ENCODE measurements around the gene APBB2.

APBB2 gene

DNA sequence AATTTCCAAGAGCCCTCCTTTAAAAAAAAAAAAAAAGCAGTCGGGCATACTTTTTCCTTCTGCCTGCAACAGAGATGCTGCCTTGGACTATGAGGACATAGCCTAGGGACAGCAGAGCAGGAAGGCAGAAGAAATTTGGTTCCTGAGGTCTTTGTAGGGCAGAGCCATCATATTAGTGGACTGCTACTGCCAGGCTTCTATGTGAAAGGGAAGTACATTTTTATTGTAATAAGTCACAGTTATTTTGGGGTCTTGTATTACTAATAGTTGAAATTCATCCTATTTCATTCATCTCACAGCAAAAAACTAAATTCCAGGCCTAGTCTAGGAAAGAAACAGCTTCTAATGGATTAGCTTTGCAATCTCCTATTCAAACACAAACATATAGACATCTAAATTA lies 253.4 kb downstream of the APBB2 start:
- no peak for DNase-seq

GRCh38 chr4:40957281-40957680 lies 257.1 kb downstream of the APBB2 start:
- DNase-seq: no peak

DNA sequence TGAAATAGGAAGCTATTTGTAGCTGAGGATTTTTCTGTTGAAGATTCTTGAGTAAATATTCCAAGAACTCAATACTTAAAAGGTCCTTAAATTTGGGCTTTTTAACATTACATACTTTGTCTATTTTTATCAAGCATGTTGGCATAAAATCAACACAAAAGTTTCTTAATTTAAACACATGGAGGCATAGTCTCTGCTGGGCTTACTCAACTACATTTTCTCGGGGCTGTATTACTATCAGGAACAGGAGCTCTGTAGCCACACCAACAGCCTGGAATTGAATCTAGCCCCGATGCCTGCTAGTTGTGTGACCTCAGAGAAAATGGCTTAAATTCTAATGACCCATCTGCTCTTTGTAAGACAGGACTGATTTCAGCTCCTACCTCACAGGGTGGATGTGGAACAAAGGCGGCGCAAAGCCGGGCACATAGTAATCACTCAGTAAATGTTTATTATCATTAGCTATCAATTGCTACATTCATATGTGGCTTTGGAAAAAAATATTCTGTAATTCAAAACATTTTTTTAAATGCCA lies 257.6 kb downstream of the APBB2 start:
- no peak for DNase-seq

- no peak for DNase-seq
These were observed 260.2 kb downstream of the APBB2 start for GRCh38 chr4:40954088-40954668.

DNA sequence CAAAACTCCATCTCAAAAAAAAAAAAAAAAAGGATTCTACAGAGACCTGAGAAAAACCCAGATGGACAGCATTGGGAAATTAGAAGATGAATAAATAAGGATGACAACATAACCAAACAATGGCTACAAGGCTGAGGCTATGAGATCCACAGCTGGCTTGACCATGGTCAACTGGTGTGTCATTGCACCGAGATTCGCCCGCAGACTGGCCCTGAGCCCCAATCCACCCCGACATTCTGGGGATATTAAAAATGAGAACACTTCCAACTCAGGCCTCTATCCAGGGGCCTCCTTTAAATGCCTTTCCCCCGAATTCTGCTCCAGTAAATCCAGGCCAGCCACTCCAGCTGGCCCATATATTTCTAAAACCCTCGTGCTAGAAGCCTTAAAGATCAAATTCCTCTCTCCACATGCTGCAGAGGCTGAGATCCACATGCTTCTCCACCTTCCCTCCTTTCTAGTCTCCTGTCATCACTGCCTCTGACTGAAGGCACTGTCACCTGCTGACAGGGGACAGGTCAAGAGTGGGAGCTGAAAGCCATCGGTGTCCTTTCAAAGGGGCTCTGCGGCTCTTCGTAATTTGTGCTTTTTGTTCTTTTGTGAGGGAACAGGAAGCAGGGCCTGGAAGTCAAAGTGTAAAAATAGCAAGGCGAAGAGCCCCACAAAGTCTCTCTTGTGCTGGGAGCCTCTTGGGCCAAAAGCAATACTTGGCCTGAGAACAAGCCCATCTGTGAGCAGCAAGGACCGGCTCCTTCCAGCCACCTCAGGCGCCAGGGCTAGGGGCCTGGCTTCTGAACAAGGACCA lies 260.9 kb downstream of the APBB2 start:
- no peak for DNase-seq

GRCh38 chr4:40952672-40953071 lies 261.7 kb downstream of the APBB2 start:
- DNase-seq: no peak

DNA sequence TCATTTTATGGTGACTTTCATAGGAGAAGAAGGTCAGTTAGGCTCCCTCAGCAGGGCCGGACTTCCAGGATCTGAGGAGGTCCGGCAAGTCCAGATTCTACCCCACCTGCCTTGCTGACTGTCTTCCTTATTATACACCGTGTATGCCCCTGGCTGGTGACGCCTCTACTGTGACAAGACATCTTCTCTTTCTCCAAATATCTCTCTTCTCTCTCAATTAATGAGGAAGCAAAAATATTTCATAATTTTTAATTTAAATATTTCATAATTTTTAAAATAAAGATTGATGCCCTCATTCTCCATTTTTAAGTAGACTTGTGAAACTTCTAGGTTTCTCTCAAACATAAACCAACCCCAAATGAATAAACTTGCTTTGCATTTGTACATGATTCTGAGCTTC lies 262.1 kb downstream of the APBB2 start:
- no peak for DNase-seq

GRCh38 chr4:40951026-40951425 lies 263.3 kb downstream of the APBB2 start:
- DNase-seq: no peak

DNA sequence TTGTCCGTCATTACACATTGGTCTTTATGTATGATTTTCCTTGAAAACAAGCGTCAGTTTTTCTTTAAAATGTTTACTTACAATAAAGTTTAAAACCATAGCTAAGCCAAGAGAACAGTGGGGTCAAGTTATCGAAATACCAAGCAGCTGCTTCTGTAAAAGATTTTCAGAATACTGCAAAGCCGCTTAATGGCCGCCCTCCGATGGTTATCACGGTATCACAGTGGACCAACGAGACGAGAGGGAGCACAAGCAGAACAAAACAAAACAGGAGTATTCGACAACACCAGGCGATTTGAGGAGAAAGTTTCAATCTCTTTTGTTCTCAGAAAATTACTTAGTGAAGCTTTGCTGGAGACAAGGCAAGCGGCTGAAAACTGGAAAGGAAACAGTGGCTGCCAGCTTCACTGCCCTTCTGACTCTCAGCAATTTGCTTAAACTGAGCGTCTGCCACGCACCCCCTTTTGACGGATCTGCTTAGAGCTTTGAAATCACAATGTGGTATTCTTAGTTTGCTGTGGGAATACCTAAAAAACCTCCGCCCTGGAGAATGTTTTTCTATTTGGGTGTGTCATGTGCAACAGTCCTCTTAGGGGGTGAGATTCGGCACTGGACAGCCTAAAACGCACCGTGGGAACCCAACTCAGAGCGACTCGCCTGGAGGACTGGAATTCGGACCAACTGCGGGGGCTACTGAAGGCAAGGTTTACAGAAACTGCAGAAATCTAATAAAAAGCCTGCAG lies 264.8 kb downstream of the APBB2 start:
- DNase-seq: no peak

- DNase-seq: no peak
These were observed 266.3 kb downstream of the APBB2 start for GRCh38 chr4:40948014-40948413.

- DNase-seq: no peak
These were observed 267.7 kb downstream of the APBB2 start for GRCh38 chr4:40946652-40947051.

- no peak for DNase-seq
These were observed 273.6 kb downstream of the APBB2 start for GRCh38 chr4:40940756-40941155.

DNA sequence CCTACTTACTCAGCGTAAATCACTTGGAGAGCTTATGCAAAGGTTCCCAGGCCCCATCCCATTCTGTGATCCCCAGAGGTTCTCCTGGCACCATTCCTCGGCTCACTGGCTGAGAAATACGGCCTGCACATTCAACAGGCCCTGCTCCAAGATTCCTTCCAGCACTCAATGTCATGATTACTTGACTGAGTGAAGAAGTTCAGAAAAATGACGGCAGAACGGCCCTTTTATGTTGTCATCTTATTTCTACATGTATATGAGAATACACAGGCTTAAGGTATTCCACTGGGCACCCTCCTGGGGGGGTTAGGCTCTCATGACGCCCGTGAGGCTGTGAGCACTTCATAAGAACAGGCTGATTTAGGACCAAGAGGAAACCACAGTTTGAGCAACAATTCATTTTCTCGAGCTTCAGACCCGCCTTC lies 274.0 kb downstream of the APBB2 start:
- no peak for DNase-seq

- no peak for DNase-seq
These were observed 274.5 kb downstream of the APBB2 start for GRCh38 chr4:40939856-40940255.

DNA sequence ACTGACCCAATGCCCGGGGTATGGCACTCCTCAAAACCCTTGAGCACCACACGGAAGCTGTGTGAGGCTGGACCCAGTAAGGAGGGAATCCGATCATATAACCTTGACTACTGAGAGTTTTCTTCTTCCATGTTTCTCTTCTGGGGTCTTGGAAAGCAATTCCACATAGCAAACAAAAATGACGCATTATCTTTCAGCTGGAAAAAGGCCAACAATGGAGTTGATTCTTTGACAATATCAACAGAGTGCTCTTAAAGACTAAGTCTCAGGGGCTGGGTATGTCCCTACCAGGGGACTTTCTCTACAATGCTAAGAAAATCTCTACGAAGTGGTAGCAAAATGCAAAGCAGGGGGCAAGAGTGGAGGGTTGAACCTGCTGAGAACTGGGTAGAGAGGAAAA lies 276.0 kb downstream of the APBB2 start:
- no peak for DNase-seq

DNA sequence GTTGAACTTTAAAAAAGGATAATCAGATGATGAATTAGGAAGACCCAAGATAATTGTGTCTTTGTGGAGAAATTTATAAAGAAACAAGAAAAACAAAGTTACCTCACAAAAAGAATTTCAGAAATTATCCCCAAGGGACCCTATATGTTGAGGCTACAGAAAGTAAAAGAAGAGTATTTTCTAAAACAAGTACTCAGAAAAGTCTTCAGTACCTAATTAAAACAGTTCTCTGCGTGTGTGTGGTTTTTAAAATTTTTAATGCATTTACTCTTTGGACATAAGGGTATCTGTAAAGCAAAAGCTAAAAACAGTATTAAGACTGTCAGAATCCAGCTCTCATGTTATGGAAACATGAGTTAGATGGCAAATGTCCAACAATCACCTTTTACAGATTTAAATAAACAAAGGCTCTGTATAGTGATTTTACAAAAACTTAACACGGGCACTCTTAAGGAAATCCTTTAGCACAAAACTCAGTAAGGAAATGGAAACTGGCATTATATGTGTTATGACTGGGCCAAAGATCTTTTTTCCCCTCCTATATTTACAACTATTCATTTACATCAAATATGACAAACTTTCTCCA lies 277.1 kb downstream of the APBB2 start:
- DNase-seq: no peak

DNA sequence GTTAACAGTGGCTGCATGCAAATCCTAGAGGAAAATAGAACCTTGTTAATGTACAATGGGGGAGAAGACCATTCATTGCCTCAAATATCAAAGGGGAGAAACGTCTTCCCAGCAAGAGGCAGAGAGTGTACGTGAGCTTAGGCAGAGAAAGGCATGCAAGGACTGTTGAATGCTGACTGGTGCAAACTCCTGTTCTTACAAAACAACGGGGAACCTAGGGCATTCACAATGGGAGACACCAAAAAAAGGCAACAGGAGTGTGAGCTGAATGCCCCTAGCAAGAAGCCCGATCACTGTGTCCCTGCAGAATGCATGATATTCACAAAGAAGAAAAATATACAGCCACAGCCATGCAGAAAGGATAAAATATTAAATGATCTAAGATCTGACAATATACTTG lies 279.7 kb downstream of the APBB2 start:
- no peak for DNase-seq

GRCh38 chr4:40933272-40934053 lies 280.9 kb downstream of the APBB2 start:
- DNase-seq: no peak

GRCh38 chr4:40931841-40932240 lies 282.5 kb downstream of the APBB2 start:
- no peak for DNase-seq

DNA sequence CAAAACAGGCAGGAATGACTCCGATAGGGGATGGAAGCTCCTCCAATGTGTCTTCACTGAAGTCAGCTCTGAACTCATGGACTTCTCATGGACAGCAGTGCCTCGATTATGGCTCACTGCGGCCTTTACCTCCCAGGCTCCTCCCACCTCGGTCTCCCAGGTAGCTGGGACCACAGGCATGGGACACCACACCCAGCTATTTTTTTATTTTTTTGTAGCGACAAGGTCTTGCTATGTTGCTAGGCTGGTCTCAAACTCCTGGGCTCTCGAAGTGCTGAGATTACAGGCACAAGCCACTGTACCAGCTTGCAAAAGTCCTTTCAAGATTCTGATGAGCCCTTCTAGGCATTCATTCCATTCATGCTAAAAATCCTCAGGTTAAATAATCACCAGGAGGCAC lies 283.1 kb downstream of the APBB2 start:
- DNase-seq: no peak

- no peak for DNase-seq
These were observed 287.3 kb downstream of the APBB2 start for GRCh38 chr4:40927074-40927473.

DNA sequence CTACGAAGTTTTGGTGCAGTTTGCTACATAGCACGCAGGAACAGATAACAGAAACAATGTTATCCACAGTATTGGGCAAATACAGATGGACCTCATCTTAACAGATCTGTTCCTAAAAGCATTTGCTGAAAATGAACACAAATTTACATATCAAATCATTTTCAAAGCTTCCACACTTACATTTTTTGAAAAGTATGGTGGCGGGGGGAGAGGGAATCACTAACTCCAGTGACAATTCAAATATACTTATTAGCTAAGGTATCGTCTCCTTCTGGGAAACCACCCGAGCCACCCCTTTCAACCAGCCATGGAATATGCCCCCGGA lies 289.6 kb downstream of the APBB2 start:
- DNase-seq: no peak
